GM21825 (cell line): Measurements from ENCODE around the gene PERM1.
"Not testable (repeated sequence)": the region's sequence is repeated elsewhere in the genome, so short reads cannot be mapped to it uniquely, and the experiment has no call there.

Experiments used
- ATAC-seq: cut with Tn5 transposase; IDR thresholded peaks from one replicate; pipeline ENCODE4 v1.9.1; 2021; ENCODE audit warnings: mild to moderate bottlenecking, moderate library complexity; ENCODE audit not compliant: unreplicated experiment

The PERM1 gene

GRCh38 chr1:950881-951280 is 31.0 kb downstream of the PERM1 start:
- no peak for ATAC-seq

- no peak for ATAC-seq
Measured at GRCh38 chr1:950268-950667, 31.6 kb downstream of the PERM1 start.

GRCh38 chr1:947958-948357 is 33.9 kb downstream of the PERM1 start:
- no peak for ATAC-seq

GRCh38 chr1:946811-947210 is 35.1 kb downstream of the PERM1 start:
- ATAC-seq: not testable (repeated sequence)

GRCh38 chr1:945688-946556 is 36.0 kb downstream of the PERM1 start:
- ATAC-seq: no peak

- ATAC-seq: no peak
Measured at GRCh38 chr1:944341-945325, 37.3 kb downstream of the PERM1 start.

- ATAC-seq: no peak
Measured at GRCh38 chr1:943545-944340, 38.1 kb downstream of the PERM1 start.

GRCh38 chr1:942864-943533 is 38.9 kb downstream of the PERM1 start:
- ATAC-seq: no peak

- ATAC-seq: no peak
Measured at GRCh38 chr1:942411-942821, 39.5 kb downstream of the PERM1 start.

- ATAC-seq: no peak
Measured at GRCh38 chr1:941588-942383, 40.1 kb downstream of the PERM1 start.

- ATAC-seq: no peak
Measured at GRCh38 chr1:941015-941587, 40.8 kb downstream of the PERM1 start.

- no peak for ATAC-seq
Measured at GRCh38 chr1:940107-941014, 41.5 kb downstream of the PERM1 start.

- ATAC-seq: no peak
Measured at GRCh38 chr1:939511-940106, 42.3 kb downstream of the PERM1 start.

- no peak for ATAC-seq
Measured at GRCh38 chr1:938711-939489, 43.0 kb downstream of the PERM1 start.

GRCh38 chr1:938088-938683 is 43.7 kb downstream of the PERM1 start:
- ATAC-seq: no peak

GRCh38 chr1:937521-937920 is 44.4 kb downstream of the PERM1 start:
- no peak for ATAC-seq
